MCF 10A (cell line): ENCODE data around the gene EXPH5. TPM values are rescaled to one million over a fixed set of nuclear protein-coding genes. Genes with fewer than 3 reads are reported as not detected.
"Not testable (repeated sequence)": the region's sequence is repeated elsewhere in the genome, so short reads cannot be mapped to it uniquely, and the experiment has no call there.

ENCODE experiments used
- Bru-seq: library from RNA; stranded (reverse); fragments of 400-500 nt; gene quantifications from one replicate; lab custom pipeline; 2021; lab: Mats Ljungman, UMichigan
- BruChase-seq, 2 experiments: library from RNA; stranded (reverse); fragments of 400-500 nt; gene quantifications; one replicate each; lab custom pipeline; 2021; lab: Mats Ljungman, UMichigan
- BruUV-seq: library from RNA; stranded (reverse); fragments of 400-500 nt; replicated peaks from 2 replicates; lab custom pipeline; 2021; lab: Mats Ljungman, UMichigan
- CTCF ChIA-PET: fragments of 300-600 bp; sonication (Branson Sonifier 250); formaldehyde crosslinking; extraction: SDS; loops from one replicate; lab custom pipeline; 2021; ENCODE audit warnings: antibody characterized with exemption, inconsistent platforms; lab: Yijun Ruan, JAX
- POLR2A ChIA-PET: fragments of 300-600, 350-650 bp; sonication (Branson Sonifier 250); formaldehyde crosslinking; extraction: SDS; loops from one replicate; lab custom pipeline; 2020; ENCODE audit warnings: antibody characterized with exemption, inconsistent platforms; lab: Yijun Ruan, JAX
- DNase-seq: peaks from one replicate; pipeline ENCODE4 v3.0.0-alpha.2; 2018; ENCODE audit not compliant: unreplicated experiment
- H3K27ac Mint-ChIP-seq: one replicate; pipeline ENCODE4 v1.8.0; 2022; ENCODE audit warnings: mild to moderate bottlenecking, low read depth, mixed read lengths; ENCODE audit not compliant: unreplicated experiment
- H3K27me3 Mint-ChIP-seq: one replicate; pipeline ENCODE4 v1.8.0; 2022; ENCODE audit warnings: mixed read lengths; ENCODE audit not compliant: insufficient read depth, unreplicated experiment
- H3K36me3 Mint-ChIP-seq: one replicate; pipeline ENCODE4 v1.8.0; 2022; ENCODE audit warnings: mild to moderate bottlenecking, moderate library complexity, mixed read lengths; ENCODE audit not compliant: insufficient read depth, unreplicated experiment
- H3K4me1 Mint-ChIP-seq: one replicate; pipeline ENCODE4 v1.8.0; 2022; ENCODE audit warnings: mixed read lengths; ENCODE audit not compliant: insufficient read depth, unreplicated experiment
- H3K4me3 Mint-ChIP-seq: one replicate; pipeline ENCODE4 v1.8.0; 2022; ENCODE audit warnings: mild to moderate bottlenecking, moderate library complexity, mixed read lengths; ENCODE audit not compliant: unreplicated experiment
- H3K9me3 Mint-ChIP-seq: one replicate; pipeline ENCODE4 v1.8.0; 2022; ENCODE audit warnings: mixed read lengths; ENCODE audit not compliant: unreplicated experiment
- intact Hi-C: fragments of 100-400 bp; cut with micrococcal nuclease; formaldehyde crosslinking; loops from 2 replicates; pipeline ENCODE4 v1.14.1; 2022
- long read RNA-seq: library from polyadenylated mRNA; stranded (forward); transcript quantifications from one replicate; pipeline ENCODE4 v2.0.0, GENCODE V29; 2022
- total RNA-seq: library from RNA; stranded (reverse); gene quantifications from 2 replicates; pipeline ENCODE4 v1.2.3, GENCODE V29; 2022
- TF ChIP-seq, protein P1 (sequence below): fragments of 200-600 bp; IDR thresholded peaks from one replicate; pipeline ENCODE4 v1.8.0; 2022; ENCODE audit warnings: antibody characterized with exemption, mild to moderate bottlenecking; ENCODE audit not compliant: unreplicated experiment

EXPH5 gene, protein sequence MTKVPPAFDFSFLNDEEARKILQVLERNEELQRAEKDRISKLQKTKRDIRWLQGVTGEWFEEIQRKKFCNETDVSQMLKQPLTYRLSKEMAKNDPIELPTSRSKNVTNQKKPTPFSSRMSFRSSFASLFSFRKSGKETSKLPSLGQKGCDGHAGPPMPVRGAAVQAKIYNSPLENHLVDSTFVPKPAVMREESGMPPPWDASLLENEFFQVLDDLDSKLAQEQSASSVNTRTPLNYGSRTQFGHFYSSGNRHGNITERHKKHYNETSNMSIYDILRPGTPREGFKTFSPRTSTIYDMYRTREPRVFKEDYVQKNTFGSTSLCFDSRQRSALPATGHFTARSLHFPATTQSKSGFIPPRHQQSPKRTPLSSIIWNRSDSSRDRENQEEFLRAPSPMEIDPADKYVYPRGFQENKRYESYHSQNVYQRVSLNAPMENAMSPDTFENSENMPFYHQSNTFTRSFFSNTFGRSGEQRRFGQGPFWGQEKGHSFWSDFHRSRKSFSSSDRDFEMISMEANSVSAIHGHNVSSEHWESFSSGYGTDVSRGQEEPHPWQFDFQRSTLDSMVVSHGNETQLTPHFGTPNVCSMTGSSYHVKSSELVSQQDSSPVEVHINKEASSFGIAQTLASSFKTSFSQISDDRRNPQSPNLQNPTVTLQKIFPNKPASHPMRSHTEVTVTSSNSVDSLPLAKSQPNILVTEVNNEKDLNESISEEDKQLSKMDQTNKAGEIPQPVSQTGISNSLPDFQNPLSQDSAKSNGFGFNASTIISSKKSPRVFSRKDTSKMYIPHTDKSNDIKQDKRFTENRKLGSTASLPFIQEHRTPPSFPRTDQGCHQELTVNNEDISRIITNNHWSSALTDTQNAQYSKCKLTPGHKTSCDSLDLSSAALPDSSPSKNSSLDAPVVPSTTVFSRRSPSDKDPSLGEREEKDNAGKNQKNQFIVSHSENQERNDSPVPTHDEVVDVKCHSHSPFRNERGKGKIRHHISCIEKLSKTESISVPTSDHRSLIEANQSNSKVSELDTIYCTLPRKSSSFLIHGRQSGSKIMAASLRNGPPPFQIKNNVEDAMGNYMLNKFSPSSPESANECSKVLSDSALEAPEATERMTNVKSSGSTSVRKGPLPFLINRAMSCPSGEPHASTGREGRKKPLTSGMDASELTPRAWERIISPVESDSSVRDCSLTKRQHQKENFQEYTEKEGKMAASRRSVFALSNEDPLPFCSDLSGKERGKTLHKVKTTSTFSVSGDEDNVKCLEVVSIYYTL (N-terminal part only)
- total RNA-seq: 9.2 and 17.9 TPM in 2 replicates
- Bru-seq, nascent RNA: percentile 82 among the genes with signal in this experiment
- percentile 71 among the genes with signal in this experiment for BruChase-seq, experiment 1, labeled RNA remaining after a 6-hour chase
- percentile 83 among the genes with signal in this experiment for BruChase-seq, experiment 2, labeled RNA remaining after a 2-hour chase
- long read RNA-seq, full-length matches to known transcripts: 1 of 2 reads
- long read RNA-seq, partial matches to known transcripts: 0 of 2 reads
- long read RNA-seq, other reads (novel, unspliced or antisense): 1 of 2 reads

DNA sequence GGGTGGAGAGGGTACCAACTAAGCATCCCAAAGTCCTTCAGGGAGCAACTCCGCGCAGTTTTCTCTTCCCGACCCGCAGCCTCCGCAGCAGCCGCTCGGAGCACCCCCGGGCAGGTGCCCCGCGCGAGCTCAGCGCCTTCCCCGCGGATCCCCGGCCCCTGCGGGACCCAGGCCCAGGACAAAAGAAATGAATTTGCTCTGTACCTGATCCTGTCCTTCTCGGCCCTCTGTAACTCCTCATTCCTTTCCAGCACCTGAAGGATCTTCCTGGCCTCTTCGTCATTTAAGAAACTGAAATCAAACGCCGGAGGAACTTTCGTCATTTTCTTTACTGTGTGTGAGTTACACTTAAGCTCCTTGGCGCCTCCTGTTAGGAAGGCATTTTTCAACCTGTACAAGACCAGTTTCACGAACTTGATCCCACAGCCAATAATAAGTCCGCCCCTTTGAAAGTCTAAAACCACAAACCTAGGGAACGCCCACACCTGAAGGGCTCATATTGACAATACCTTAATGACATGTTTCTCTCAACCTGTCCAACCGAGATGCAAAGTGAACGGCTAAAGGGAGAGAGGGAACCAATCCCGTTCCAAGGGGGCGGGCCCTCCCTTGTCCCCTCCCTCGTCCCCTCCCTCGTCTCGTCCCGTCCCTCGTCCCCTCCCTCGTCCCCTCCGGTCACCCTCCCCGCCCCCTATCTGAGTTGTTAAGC lies at the start of gene EXPH5:
Gene EXPH5, minus strand, starts transcription at position 555 of the 709 bp plus-strand sequence. Its CDS starts 232 bp downstream, at position 323.
- ChIA-PET POLR2A (interaction anchor here (0.7 to 6.6 kb wide), 20 partner anchors 9 to 1605 kb away, joined by 3 to 39 read pairs (median 4); partner anchors contain the start of genes ATM, C11orf65, DDX10 and NPAT), CTCF (interaction anchor here (0.6 kb wide), 1 partner anchor 43 kb away, joined by 3 read pairs; no protein-coding TSS in a partner anchor)
- TSS peak; percentile 34 for BruUV-seq
- Mint-ChIP-seq H3K4me3 (peak within 1 kb of the TSS; percentile 99), H3K4me1 (peaks cover 20% of the 10 kb centered on the region), H3K9me3 (no peaks in the 10 kb centered on the region), H3K27ac (peak within 1 kb of the TSS; percentile 98), H3K27me3 (no peaks in the 10 kb centered on the region), H3K36me3 (no peaks in the 10 kb centered on the region)
- intact Hi-C loops: loop anchor here (1.0 kb wide), 2 partner anchors 13 to 55 kb away; no protein-coding TSS in a partner anchor
- peak; percentile 98 for DNase-seq
- TF ChIP-seq, protein P1, sequence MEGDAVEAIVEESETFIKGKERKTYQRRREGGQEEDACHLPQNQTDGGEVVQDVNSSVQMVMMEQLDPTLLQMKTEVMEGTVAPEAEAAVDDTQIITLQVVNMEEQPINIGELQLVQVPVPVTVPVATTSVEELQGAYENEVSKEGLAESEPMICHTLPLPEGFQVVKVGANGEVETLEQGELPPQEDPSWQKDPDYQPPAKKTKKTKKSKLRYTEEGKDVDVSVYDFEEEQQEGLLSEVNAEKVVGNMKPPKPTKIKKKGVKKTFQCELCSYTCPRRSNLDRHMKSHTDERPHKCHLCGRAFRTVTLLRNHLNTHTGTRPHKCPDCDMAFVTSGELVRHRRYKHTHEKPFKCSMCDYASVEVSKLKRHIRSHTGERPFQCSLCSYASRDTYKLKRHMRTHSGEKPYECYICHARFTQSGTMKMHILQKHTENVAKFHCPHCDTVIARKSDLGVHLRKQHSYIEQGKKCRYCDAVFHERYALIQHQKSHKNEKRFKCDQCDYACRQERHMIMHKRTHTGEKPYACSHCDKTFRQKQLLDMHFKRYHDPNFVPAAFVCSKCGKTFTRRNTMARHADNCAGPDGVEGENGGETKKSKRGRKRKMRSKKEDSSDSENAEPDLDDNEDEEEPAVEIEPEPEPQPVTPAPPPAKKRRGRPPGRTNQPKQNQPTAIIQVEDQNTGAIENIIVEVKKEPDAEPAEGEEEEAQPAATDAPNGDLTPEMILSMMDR: no peak

DNA sequence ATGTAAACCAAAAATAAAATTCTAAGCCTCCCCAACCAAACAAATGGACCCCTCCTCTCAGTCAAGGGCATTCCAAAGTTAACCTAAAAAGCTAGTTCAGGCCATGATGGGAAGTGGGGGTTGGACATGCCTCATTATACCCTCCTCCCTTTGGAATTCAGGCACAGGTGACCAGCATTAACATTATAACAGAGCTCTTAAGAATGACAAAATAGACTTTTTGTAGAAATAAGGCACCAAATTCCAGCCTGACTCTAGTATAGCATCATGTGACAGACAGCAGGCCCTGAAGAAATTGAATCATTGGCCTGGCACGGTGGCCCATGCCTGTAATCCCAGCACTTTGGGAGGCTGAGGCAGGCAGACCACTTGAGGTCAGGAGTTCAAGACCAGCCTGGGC lies 48.2 kb upstream of the EXPH5 start:
- H3K4me1 Mint-ChIP-seq, H3K36me3 Mint-ChIP-seq, H3K4me3 Mint-ChIP-seq, BruUV-seq, H3K27me3 Mint-ChIP-seq, DNase-seq, H3K9me3 Mint-ChIP-seq, H3K27ac Mint-ChIP-seq, intact Hi-C loops: not testable (repeated sequence)
- ChIA-PET CTCF (interaction anchor here (1.6 kb wide), 1 partner anchor 9 kb away, joined by 3 read pairs; no protein-coding TSS in a partner anchor), POLR2A (interaction anchor here (0.6 to 1.4 kb wide), 2 partner anchors 11 to 386 kb away, joined by 3 to 6 read pairs; no protein-coding TSS in a partner anchor)

DNA sequence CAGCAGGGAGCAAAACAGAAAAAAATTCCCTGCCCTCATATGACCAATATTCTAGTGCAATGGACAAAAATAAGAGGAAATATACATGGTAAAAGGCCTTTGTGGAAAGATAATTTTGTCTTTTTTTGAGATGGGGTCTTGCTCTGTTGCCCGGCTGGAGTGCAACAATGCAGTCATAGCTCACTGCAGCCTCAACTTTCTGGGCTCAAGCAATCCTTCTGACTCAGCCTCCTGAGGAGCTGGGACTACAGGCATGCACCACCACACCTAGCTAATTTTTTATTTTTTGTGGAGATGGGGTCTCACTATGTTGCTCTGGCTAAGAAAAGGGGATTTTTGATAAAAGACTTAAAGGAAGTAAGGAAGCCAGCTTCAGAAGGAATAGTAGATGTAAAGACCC lies 45.6 kb upstream of the EXPH5 start:
- no peaks in the 10 kb centered on the region for H3K4me1 Mint-ChIP-seq
- intact Hi-C loops: no loop called here

More for the DNA sequence above, 45.6 kb upstream of the EXPH5 start:
- DNase-seq: no peak
- Mint-ChIP-seq H3K9me3 (no peaks in the 10 kb centered on the region), H3K27ac (no peak overlapping the region), H3K4me3 (no peak overlapping the region), H3K27me3 (no peaks in the 10 kb centered on the region), H3K36me3 (no peaks in the 10 kb centered on the region)
- ChIA-PET POLR2A (no interaction called here), CTCF (no interaction called here)
- TF ChIP-seq, protein P1: no peak
- no TSS peak for BruUV-seq
